ENCODE measurements around the gene INPP5J.

DNA sequence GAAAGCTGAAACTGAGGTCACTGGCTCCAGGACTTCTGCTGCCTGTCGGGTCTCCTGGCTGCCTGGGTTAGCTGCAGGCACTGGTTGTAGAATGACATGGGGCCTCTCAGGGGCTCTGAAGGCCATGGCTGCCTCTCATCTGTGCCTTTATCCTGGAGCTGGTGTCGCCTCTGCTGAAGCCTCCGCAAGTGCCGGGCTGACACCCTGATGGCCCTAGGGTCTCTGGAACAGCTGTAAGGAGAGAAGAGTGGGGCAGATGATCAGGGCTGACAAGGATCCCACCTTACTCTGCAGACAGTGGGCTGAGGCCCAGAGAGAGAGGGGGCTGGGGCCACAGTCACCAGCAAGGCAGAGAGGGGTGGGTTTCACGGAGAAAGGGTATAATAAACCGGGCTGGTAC lies 12.9 kb downstream of the INPP5J start:
- TF ChIP-seq POLR2AphosphoS5 (IDR thresholded peaks at IDR 0.05; ENCODE audit: low read depth) (no peak), EZH2phosphoT487 (IDR thresholded peaks at IDR 0.05; ENCODE audit: unreplicated experiment) (no peak), ZNF331 (CRISPR knock-in tag; IDR thresholded peaks at IDR 0.05; ENCODE audit: low read depth) (no peak), CREB1 (CRISPR knock-in tag; IDR thresholded peaks at IDR 0.05; ENCODE audit: low read depth) (no peak)
- TF ChIP-seq, protein P1, sequence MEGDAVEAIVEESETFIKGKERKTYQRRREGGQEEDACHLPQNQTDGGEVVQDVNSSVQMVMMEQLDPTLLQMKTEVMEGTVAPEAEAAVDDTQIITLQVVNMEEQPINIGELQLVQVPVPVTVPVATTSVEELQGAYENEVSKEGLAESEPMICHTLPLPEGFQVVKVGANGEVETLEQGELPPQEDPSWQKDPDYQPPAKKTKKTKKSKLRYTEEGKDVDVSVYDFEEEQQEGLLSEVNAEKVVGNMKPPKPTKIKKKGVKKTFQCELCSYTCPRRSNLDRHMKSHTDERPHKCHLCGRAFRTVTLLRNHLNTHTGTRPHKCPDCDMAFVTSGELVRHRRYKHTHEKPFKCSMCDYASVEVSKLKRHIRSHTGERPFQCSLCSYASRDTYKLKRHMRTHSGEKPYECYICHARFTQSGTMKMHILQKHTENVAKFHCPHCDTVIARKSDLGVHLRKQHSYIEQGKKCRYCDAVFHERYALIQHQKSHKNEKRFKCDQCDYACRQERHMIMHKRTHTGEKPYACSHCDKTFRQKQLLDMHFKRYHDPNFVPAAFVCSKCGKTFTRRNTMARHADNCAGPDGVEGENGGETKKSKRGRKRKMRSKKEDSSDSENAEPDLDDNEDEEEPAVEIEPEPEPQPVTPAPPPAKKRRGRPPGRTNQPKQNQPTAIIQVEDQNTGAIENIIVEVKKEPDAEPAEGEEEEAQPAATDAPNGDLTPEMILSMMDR (conservative IDR thresholded peaks at IDR 0.05; ENCODE audit: low read depth in 2 of 2): no peak
- TF ChIP-seq, protein P2, sequence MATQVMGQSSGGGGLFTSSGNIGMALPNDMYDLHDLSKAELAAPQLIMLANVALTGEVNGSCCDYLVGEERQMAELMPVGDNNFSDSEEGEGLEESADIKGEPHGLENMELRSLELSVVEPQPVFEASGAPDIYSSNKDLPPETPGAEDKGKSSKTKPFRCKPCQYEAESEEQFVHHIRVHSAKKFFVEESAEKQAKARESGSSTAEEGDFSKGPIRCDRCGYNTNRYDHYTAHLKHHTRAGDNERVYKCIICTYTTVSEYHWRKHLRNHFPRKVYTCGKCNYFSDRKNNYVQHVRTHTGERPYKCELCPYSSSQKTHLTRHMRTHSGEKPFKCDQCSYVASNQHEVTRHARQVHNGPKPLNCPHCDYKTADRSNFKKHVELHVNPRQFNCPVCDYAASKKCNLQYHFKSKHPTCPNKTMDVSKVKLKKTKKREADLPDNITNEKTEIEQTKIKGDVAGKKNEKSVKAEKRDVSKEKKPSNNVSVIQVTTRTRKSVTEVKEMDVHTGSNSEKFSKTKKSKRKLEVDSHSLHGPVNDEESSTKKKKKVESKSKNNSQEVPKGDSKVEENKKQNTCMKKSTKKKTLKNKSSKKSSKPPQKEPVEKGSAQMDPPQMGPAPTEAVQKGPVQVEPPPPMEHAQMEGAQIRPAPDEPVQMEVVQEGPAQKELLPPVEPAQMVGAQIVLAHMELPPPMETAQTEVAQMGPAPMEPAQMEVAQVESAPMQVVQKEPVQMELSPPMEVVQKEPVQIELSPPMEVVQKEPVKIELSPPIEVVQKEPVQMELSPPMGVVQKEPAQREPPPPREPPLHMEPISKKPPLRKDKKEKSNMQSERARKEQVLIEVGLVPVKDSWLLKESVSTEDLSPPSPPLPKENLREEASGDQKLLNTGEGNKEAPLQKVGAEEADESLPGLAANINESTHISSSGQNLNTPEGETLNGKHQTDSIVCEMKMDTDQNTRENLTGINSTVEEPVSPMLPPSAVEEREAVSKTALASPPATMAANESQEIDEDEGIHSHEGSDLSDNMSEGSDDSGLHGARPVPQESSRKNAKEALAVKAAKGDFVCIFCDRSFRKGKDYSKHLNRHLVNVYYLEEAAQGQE (IDR thresholded peaks at IDR 0.05; ENCODE audit: unreplicated experiment): no peak

Measured in GM23338 (cell line).